Lower leg skin (tissue), 3 donors: ENCODE measurements around the gene ADGRV1.

ENCODE experiments used
- POLR2A ChIP-seq, 2 donors: fragments of 450-650 bp; IDR thresholded peaks; one replicate each; pipeline ENCODE4 v1.6.1; 2016 to 2017; ENCODE audit warnings: antibody characterized with exemption in 2 of 2, mild to moderate bottlenecking in 1 of 2, moderate library complexity in 1 of 2
- TF ChIP-seq, protein P1 (sequence below), 3 donors: fragments of 450-650 bp; IDR thresholded peaks; one replicate each; pipeline ENCODE4 v1.5.1; 2016; ENCODE audit warnings: antibody characterized with exemption in 3 of 3, mild to moderate bottlenecking in 3 of 3, moderate library complexity in 2 of 3

DNA sequence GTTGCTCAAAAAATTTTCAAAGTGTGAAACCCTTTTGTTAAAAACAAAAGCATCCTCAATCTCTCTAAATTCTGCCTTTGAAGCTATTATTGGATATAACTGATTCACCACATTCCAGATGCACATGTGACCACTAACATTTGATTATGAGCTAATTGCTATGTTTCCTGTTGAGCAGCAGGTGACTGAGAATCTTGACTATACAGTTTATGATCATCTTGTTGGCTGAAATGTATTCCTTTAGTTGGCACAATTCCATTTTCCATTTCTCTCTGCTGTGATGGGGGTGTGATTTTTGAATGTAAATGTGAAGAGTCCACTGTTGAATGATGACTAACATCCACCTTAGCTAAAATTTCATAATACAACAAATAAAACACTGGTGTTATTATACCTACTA is 39.9 kb upstream of the ADGRV1 start:
- TF ChIP-seq, protein P1, sequence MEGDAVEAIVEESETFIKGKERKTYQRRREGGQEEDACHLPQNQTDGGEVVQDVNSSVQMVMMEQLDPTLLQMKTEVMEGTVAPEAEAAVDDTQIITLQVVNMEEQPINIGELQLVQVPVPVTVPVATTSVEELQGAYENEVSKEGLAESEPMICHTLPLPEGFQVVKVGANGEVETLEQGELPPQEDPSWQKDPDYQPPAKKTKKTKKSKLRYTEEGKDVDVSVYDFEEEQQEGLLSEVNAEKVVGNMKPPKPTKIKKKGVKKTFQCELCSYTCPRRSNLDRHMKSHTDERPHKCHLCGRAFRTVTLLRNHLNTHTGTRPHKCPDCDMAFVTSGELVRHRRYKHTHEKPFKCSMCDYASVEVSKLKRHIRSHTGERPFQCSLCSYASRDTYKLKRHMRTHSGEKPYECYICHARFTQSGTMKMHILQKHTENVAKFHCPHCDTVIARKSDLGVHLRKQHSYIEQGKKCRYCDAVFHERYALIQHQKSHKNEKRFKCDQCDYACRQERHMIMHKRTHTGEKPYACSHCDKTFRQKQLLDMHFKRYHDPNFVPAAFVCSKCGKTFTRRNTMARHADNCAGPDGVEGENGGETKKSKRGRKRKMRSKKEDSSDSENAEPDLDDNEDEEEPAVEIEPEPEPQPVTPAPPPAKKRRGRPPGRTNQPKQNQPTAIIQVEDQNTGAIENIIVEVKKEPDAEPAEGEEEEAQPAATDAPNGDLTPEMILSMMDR (IDR thresholded peaks at IDR 0.05): no peak
- no peak for TF ChIP-seq POLR2A (IDR thresholded peaks at IDR 0.05)
